PC-3 (cell line): Measurements from ENCODE around the gene NKAIN2. TPM values are rescaled to one million over a fixed set of nuclear protein-coding genes. Genes with fewer than 3 reads are reported as not detected.
"Not testable (repeated sequence)": the region's sequence is repeated elsewhere in the genome, so short reads cannot be mapped to it uniquely, and the experiment has no call there.

Source experiments
- ATAC-seq: fragments of 200-7000 bp; cut with Tn5 transposase; 2 replicates; pipeline ENCODE4 v1.9.1; 2020; ENCODE audit warnings: mild to moderate bottlenecking, moderate library complexity
- BruUV-seq: library from RNA; stranded (reverse); fragments of 400-500 nt; replicated peaks from 2 replicates; lab custom pipeline; 2021; lab: Mats Ljungman, UMichigan
- CTCF ChIA-PET: fragments of 300-600 bp; sonication (Branson Sonifier 250); formaldehyde crosslinking; loops from one replicate; lab custom pipeline; 2022; ENCODE audit warnings: antibody characterized with exemption; lab: Charles Lee
- POLR2A ChIA-PET: fragments of 300-600 bp; sonication (Branson Sonifier 250); formaldehyde crosslinking; loops from one replicate; lab custom pipeline; 2022; ENCODE audit warnings: antibody characterized with exemption; ENCODE audit not compliant: unreplicated experiment; lab: Charles Lee
- DNase-seq: peaks from one replicate; pipeline ENCODE4 v3.0.0-alpha.2; 2015
- H2AFZ ChIP-seq: fragments of 300-600 bp; sonication (generic); 2 replicates; pipeline ENCODE4 v1.6.0; 2016; ENCODE audit warnings: antibody characterized with exemption, low read length
- H3F3A ChIP-seq: fragments of 300-600 bp; sonication (generic); one replicate; pipeline ENCODE4 v1.6.0; 2017; ENCODE audit warnings: antibody characterized with exemption, low read length, control low read depth, mild to moderate bottlenecking; ENCODE audit not compliant: unreplicated experiment
- H3K27ac ChIP-seq: fragments of 300-600 bp; sonication (generic); 2 replicates; pipeline ENCODE4 v1.5.1; 2016; ENCODE audit warnings: mild to moderate bottlenecking, low read length
- H3K27me3 ChIP-seq: fragments of 300-600 bp; sonication (generic); 2 replicates; pipeline ENCODE4 v1.6.1; 2016; ENCODE audit warnings: low read length, mixed read lengths
- H3K36me3 ChIP-seq: fragments of 300-600 bp; sonication (generic); 2 replicates; pipeline ENCODE4 v1.6.1; 2016; ENCODE audit warnings: low read depth, mixed run types, low read length, mixed read lengths
- H3K4me1 ChIP-seq: fragments of 300-600 bp; sonication (generic); 2 replicates; pipeline ENCODE4 v1.5.1; 2016; ENCODE audit warnings: low read length; ENCODE audit not compliant: insufficient read depth
- H3K4me2 ChIP-seq: fragments of 300-600 bp; sonication (generic); 2 replicates; pipeline ENCODE4 v1.6.0; 2016; ENCODE audit warnings: low read length
- H3K4me3 ChIP-seq: fragments of 300-600 bp; sonication (generic); 2 replicates; pipeline ENCODE4 v1.5.1; 2016; ENCODE audit warnings: mild to moderate bottlenecking, low read length, mixed read lengths
- H3K79me2 ChIP-seq: fragments of 300-600 bp; sonication (generic); 2 replicates; pipeline ENCODE4 v1.6.1; 2017; ENCODE audit warnings: low read length, mixed read lengths
- H3K9ac ChIP-seq: fragments of 300-600 bp; sonication (generic); 2 replicates; pipeline ENCODE4 v1.6.0; 2016; ENCODE audit warnings: mild to moderate bottlenecking, low read length
- H3K9me2 ChIP-seq: fragments of 300-600 bp; sonication (generic); replicated peaks from 2 replicates; pipeline ENCODE4 v1.6.1; 2016; ENCODE audit warnings: mixed run types, low read length, mixed read lengths
- H3K9me3 ChIP-seq: fragments of 300-600 bp; sonication (generic); 2 replicates; pipeline ENCODE4 v1.6.1; 2016; ENCODE audit warnings: low read length, mixed read lengths
- H4K20me1 ChIP-seq: fragments of 300-600 bp; sonication (generic); 2 replicates; pipeline ENCODE4 v1.6.1; 2016; ENCODE audit warnings: low read length, mixed read lengths
- EZH2 ChIP-seq: fragments of 300-600 bp; sonication (generic); IDR thresholded peaks from one replicate; pipeline ENCODE4 v1.6.1; 2017; ENCODE audit warnings: antibody characterized with exemption, mild to moderate bottlenecking, low read length; ENCODE audit not compliant: unreplicated experiment
- EZH2phosphoT487 ChIP-seq: fragments of 300-600 bp; sonication (generic); IDR thresholded peaks from 2 replicates; pipeline ENCODE4 v1.6.1; 2018; ENCODE audit warnings: mild to moderate bottlenecking, antibody characterized with exemption, low read length, borderline replicate concordance
- intact Hi-C: fragments of 100-400 bp; cut with micrococcal nuclease; formaldehyde crosslinking; loops from 2 replicates; pipeline ENCODE4 v1.9.0; 2023
- total RNA-seq: library from RNA; depleted of rRNA; stranded (reverse); fragments of >200 nt; gene quantifications from 2 replicates; pipeline ENCODE4 v1.2.3, GENCODE V29; 2014
- TF ChIP-seq, protein P1 (sequence below): fragments of 300-600 bp; sonication (generic); conservative IDR thresholded peaks from 2 replicates; pipeline ENCODE4 v1.5.1; 2017; ENCODE audit warnings: antibody characterized with exemption, low read depth, mild to moderate bottlenecking, low read length

Gene NKAIN2
- total RNA-seq, 1 experiment from 2014 or later = not detected

DNA sequence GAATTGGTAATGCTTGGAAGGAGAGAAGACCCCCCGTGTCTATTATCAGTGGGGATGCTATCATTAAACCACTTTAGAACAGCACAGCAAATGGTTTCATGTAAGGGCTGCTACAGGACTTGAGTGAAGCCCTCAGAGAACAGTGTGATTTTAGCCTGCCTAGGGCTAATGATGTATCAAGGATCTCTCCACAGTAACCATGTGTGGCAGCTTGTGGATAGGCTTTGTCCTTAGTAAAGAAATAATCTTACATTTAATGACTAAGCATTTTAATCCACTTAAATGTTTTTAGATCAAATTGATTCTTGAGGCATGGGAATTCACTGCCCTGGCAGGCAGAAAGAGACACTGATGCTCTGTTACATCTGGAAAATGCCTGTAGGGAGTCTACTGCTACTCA lies 495.1 kb downstream of the NKAIN2 start:
- ChIA-PET CTCF (no interaction called here), POLR2A (no interaction called here)
- Histone ChIP-seq H3K27me3 (no peaks in the 10 kb centered on the region), H3K4me2 (no peak overlapping the region), H3K9me3 (no peaks in the 10 kb centered on the region), H3K4me1 (no peaks in the 10 kb centered on the region), H3F3A (no peaks in the 10 kb centered on the region), H3K4me3 (no peak overlapping the region), H4K20me1 (no peaks in the 10 kb centered on the region), H3K27ac (no peak overlapping the region), H3K9ac (no peak overlapping the region), H2AFZ (no peak overlapping the region), H3K9me2 (no peaks in the 10 kb centered on the region), H3K36me3 (no peaks in the 10 kb centered on the region), H3K79me2 (no peaks in the 10 kb centered on the region)
- ATAC-seq (no peak), DNase-seq (no peak)
- intact Hi-C loops = no loop called here
- no peak for TF ChIP-seq EZH2phosphoT487
- no peak for TF ChIP-seq EZH2
- TF ChIP-seq, protein P1, sequence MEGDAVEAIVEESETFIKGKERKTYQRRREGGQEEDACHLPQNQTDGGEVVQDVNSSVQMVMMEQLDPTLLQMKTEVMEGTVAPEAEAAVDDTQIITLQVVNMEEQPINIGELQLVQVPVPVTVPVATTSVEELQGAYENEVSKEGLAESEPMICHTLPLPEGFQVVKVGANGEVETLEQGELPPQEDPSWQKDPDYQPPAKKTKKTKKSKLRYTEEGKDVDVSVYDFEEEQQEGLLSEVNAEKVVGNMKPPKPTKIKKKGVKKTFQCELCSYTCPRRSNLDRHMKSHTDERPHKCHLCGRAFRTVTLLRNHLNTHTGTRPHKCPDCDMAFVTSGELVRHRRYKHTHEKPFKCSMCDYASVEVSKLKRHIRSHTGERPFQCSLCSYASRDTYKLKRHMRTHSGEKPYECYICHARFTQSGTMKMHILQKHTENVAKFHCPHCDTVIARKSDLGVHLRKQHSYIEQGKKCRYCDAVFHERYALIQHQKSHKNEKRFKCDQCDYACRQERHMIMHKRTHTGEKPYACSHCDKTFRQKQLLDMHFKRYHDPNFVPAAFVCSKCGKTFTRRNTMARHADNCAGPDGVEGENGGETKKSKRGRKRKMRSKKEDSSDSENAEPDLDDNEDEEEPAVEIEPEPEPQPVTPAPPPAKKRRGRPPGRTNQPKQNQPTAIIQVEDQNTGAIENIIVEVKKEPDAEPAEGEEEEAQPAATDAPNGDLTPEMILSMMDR = no peak
- no TSS peak for BruUV-seq

DNA sequence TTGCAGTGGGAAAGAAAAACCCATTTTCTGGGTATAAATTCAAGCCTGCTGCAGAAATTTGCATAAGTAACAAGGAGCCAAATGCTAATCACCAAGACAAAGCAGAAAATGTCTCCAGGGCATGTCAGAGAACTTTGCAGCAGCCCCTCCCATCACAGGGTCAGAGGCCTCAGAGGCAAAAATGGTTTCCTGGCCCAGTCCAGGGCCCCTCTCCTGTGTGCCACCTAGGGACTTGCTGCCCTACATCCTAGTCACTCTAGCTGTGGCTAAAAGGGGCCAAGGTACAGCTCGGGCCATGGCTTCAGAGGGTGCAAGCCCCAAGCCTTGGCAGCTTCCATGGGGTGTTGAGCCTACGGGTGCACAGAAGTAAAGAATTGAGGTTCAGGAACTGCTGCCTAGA lies 497.2 kb downstream of the NKAIN2 start:
- POLR2A ChIA-PET, H3K4me3 ChIP-seq, H3F3A ChIP-seq, H2AFZ ChIP-seq, ATAC-seq, H4K20me1 ChIP-seq, CTCF ChIA-PET, H3K9me2 ChIP-seq, H3K4me1 ChIP-seq, DNase-seq, BruUV-seq, H3K27ac ChIP-seq, H3K79me2 ChIP-seq, H3K27me3 ChIP-seq, H3K4me2 ChIP-seq, H3K9ac ChIP-seq, H3K36me3 ChIP-seq, intact Hi-C loops, H3K9me3 ChIP-seq: not testable (repeated sequence)

DNA sequence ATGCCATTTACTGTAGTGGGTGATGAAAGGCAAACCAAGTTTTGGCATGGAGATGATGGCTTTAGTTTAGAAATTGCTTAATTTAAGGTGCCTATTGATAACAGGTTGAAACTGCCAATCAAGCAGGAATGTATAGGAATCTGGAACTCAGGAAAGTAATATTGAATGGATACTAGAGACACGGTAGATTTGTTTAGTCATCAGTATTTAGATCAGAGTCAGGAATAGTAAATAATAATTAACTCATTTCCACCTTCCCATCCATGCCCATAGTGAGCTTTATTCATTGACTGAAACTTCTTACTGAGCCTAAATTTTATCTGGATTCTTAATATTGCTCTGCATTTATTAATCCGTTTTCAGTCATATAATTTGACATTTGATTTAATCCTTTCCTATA lies 500.3 kb downstream of the NKAIN2 start:
- no peak overlapping the region for H3K4me2 ChIP-seq
- no peaks in the 10 kb centered on the region for H4K20me1 ChIP-seq
- no peak for DNase-seq
- no peak overlapping the region for H3K9ac ChIP-seq
- no peak overlapping the region for H3K27ac ChIP-seq
- no peak overlapping the region for H3K4me3 ChIP-seq
- H3K9me3 ChIP-seq = no peaks in the 10 kb centered on the region
- TF ChIP-seq, protein P1 = no peak
- TF ChIP-seq EZH2 (no peak), EZH2phosphoT487 (no peak)
- no peaks in the 10 kb centered on the region for H3K79me2 ChIP-seq
- H2AFZ ChIP-seq = no peak overlapping the region
- ChIA-PET CTCF (no interaction called here), POLR2A (no interaction called here)
- H3K27me3 ChIP-seq = no peaks in the 10 kb centered on the region
- H3K36me3 ChIP-seq = no peaks in the 10 kb centered on the region
- no peaks in the 10 kb centered on the region for H3K4me1 ChIP-seq
- intact Hi-C loops = no loop called here
- no peaks in the 10 kb centered on the region for H3K9me2 ChIP-seq
- ATAC-seq = no peak
- no TSS peak for BruUV-seq
- H3F3A ChIP-seq = no peaks in the 10 kb centered on the region
